Measurements from ENCODE around the gene BARHL1.
A peak's percentile ranks its signal among the peaks of the same experiment; 100 is the strongest.

Gene BARHL1

GRCh38 chr9:132543960-132544359, 38.4 kb upstream of the BARHL1 start:
- Histone ChIP-seq H3K4me1 (ENCODE audit: control insufficient read depth, low read length) (peaks cover 34% of the 10 kb centered on the region), H3K4me3 (ENCODE audit: low read length) (no peak overlapping the region), H3F3A (ENCODE audit: control insufficient read depth, insufficient read depth) (peaks cover 16% of the 10 kb centered on the region), H3K27me3 (ENCODE audit: control insufficient read depth, low read length) (no peaks in the 10 kb centered on the region), H3K27ac (ENCODE audit: low read depth, low read length) (no peak overlapping the region), H3K4me2 (ENCODE audit: low read length) (no peak overlapping the region), H4K20me1 (ENCODE audit: control insufficient read depth, insufficient read depth, low read depth, low read length) (no peaks in the 10 kb centered on the region), H3K79me2 (ENCODE audit: control insufficient read depth, low read length) (no peaks in the 10 kb centered on the region), H3K36me3 (ENCODE audit: control insufficient read depth, low read length) (no peaks in the 10 kb centered on the region), H3K9me3 (ENCODE audit: control insufficient read depth, insufficient read depth, low read length) (no peaks in the 10 kb centered on the region), H3K9me2 (replicated peaks; ENCODE audit: control insufficient read depth, low read length) (no peaks in the 10 kb centered on the region)
- TF ChIP-seq EZH2phosphoT487 (IDR thresholded peaks at IDR 0.05; ENCODE audit: borderline replicate concordance, low read length) (no peak), CTCF (IDR thresholded peaks at IDR 0.05; ENCODE audit: low read depth, low read length, poor library complexity, severe bottlenecking) (no peak)

GRCh38 chr9:132545578-132545977, 36.8 kb upstream of the BARHL1 start:
- Histone ChIP-seq H3K4me2 (ENCODE audit: low read length) (peak overlapping the region; percentile 76), H3K4me1 (ENCODE audit: control insufficient read depth, low read length) (peaks cover 50% of the 10 kb centered on the region), H4K20me1 (ENCODE audit: control insufficient read depth, insufficient read depth, low read depth, low read length) (no peaks in the 10 kb centered on the region), H3K27ac (ENCODE audit: low read depth, low read length) (no peak overlapping the region), H3K36me3 (ENCODE audit: control insufficient read depth, low read length) (no peaks in the 10 kb centered on the region), H3K9me2 (replicated peaks; ENCODE audit: control insufficient read depth, low read length) (no peaks in the 10 kb centered on the region), H3F3A (ENCODE audit: control insufficient read depth, insufficient read depth) (peaks cover 27% of the 10 kb centered on the region), H3K9me3 (ENCODE audit: control insufficient read depth, insufficient read depth, low read length) (no peaks in the 10 kb centered on the region), H3K27me3 (ENCODE audit: control insufficient read depth, low read length) (no peaks in the 10 kb centered on the region), H3K4me3 (ENCODE audit: low read length) (peak overlapping the region; percentile 66), H3K79me2 (ENCODE audit: control insufficient read depth, low read length) (no peaks in the 10 kb centered on the region)
- TF ChIP-seq CTCF (IDR thresholded peaks at IDR 0.05; ENCODE audit: low read depth, low read length, poor library complexity, severe bottlenecking) (no peak), EZH2phosphoT487 (IDR thresholded peaks at IDR 0.05; ENCODE audit: borderline replicate concordance, low read length) (no peak)

GRCh38 chr9:132546148-132547051, 36.0 kb upstream of the BARHL1 start:
- peak; percentile 99 for TF ChIP-seq CTCF (IDR thresholded peaks at IDR 0.05; ENCODE audit: low read depth, low read length, poor library complexity, severe bottlenecking)
- no peak for TF ChIP-seq EZH2phosphoT487 (IDR thresholded peaks at IDR 0.05; ENCODE audit: borderline replicate concordance, low read length)
- Histone ChIP-seq H3K36me3 (ENCODE audit: control insufficient read depth, low read length) (no peaks in the 10 kb centered on the region), H3K4me3 (ENCODE audit: low read length) (peak overlapping the region; percentile 66), H3F3A (ENCODE audit: control insufficient read depth, insufficient read depth) (peaks cover 27% of the 10 kb centered on the region), H3K79me2 (ENCODE audit: control insufficient read depth, low read length) (no peaks in the 10 kb centered on the region), H3K27ac (ENCODE audit: low read depth, low read length) (peak overlapping the region; percentile 95), H3K4me2 (ENCODE audit: low read length) (peak overlapping the region; percentile 76), H3K9me3 (ENCODE audit: control insufficient read depth, insufficient read depth, low read length) (no peaks in the 10 kb centered on the region), H3K27me3 (ENCODE audit: control insufficient read depth, low read length) (no peaks in the 10 kb centered on the region), H3K4me1 (ENCODE audit: control insufficient read depth, low read length) (peaks cover 54% of the 10 kb centered on the region), H4K20me1 (ENCODE audit: control insufficient read depth, insufficient read depth, low read depth, low read length) (no peaks in the 10 kb centered on the region), H3K9me2 (replicated peaks; ENCODE audit: control insufficient read depth, low read length) (no peaks in the 10 kb centered on the region)

All from DOHH2 (cell line).